Skin epidermis (tissue), 12 donors: ENCODE data around the gene CETP.
"Not testable (repeated sequence)": the region's sequence is repeated elsewhere in the genome, so short reads cannot be mapped to it uniquely, and the experiment has no call there.

Experiments used
- H3K27ac ChIP-seq, 21 experiments: fragments of 200-600 bp; sonication (generic) in 11 of 21; one replicate each; pipeline ENCODE4 v1.5.0; 2020; ENCODE audit warnings: mild to moderate bottlenecking in 3 of 21, inconsistent platforms in 2 of 21, moderate library complexity in 2 of 21
- H3K4me3 ChIP-seq, 7 experiments: fragments of 200-600 bp; sonication (generic) in 2 of 7; one replicate each; pipeline ENCODE4 v1.5.0; 2020; ENCODE audit warnings: inconsistent platforms in 2 of 7, mild to moderate bottlenecking in 2 of 7, moderate library complexity in 1 of 7

The CETP gene

DNA sequence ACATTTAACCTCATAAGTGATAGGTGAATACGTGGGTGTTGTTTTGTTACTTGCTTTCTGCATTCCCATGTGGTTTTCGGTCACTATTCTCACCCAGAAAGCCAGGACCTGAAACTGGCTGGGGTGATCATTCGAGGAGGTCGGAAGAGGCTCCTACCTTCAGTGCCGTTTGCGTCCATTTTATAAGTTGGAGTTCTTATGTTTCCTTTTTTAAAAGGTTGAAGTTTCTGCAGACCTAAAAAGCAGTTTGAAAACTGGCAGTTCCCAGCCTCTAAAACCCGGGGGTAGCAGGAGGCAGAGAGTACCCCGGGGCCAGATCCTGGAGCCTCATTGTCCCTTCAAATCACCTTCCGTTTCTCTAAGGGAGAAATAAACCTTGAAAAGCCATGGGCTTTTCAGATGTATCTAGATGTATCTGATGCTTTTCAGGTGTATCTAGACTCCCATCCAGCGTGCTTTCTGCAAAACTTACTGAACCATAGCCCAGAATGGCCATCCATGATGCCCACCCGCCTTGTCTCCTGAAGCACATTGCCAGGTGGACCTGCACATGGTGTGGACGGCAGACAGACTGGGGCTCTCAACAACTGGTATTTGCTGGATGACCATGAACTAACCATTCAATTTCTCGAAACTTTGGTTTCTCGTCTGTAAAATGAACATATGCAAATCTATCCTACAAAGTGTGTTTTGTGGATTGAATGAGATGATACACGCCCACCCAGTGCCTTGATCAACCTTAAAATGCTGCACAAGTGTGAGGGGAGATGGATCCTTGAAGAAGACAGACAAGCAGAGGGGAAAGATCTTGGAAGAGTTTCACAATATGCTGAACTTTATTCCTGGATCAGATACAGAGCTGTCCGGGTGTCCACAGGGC, 28.9 kb downstream of the CETP start:
- Histone ChIP-seq H3K27ac (peak overlapping the region; percentile 80 to 99 (median 93)), H3K4me3 (peak overlapping the region; percentile 59 to 75 (median 69))

DNA sequence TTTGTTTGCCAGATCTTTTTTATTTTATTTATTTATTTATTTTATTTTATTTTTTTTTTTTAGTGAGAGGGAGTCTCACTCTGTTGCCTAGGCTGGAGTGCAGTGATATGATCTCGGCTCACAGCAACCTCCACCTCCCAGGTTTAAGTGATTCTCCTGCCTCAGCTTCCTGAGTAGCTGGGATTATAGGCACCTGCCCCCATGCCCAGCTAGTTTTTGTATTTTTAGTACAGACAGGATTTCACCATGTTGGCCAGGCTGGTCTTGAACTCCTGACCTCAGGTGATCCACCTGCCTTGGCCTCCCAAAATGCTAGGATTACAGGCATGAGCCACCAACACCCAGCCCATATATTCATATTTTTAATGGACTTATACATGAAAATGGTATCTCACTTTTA, 30.7 kb downstream of the CETP start:
- peak overlapping the region in 4 of 7 experiments; percentile 4 to 72 (median 47) for H3K4me3 ChIP-seq
- peak overlapping the region in 8 of 21 experiments; percentile 56 to 98 (median 92) for H3K27ac ChIP-seq

DNA sequence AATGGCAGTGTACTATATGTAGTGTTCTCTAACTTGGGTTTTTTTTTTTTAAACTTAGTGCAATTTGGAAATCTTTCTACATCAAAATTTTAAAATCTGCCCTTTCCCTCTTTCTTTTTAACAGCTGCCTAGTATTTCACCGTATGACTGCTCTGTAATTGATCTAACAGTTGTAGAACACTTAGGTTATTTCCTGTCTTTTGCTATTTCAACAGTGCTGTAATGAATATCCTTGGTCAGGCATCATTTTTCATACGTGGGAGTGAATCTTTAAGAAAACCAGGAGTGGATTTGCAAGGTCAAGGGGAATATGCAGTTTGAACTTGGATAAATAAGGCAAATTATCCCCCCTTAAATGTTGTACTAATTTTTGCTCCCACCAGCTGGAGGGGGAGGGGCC, 31.5 kb downstream of the CETP start:
- Histone ChIP-seq H3K4me3 (no peak overlapping the region), H3K27ac (peak overlapping the region in 2 of 21 experiments; percentile 16 to 96)

DNA sequence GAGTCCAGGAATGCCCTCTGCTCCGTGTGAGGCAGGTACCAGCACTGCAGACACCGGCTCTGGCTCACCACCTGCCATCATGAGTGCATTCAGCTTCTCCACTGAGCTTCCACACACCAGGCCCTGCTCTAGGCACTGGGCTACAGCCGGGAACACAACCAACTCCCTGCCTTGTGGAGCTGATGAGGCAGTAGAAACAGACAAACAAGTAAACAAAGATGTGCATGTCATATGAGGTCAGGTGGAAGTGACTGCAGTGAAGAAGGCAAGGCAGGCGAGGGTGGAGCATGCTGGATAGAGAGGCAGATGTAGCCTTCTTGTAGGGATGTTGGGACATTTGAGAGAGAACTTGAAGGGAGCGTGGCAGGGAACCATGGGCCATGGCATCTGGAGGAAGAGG, 32.6 kb downstream of the CETP start:
- H3K27ac ChIP-seq: peak overlapping the region in 11 of 21 experiments; percentile 8 to 96 (median 46)
- no peak overlapping the region for H3K4me3 ChIP-seq

DNA sequence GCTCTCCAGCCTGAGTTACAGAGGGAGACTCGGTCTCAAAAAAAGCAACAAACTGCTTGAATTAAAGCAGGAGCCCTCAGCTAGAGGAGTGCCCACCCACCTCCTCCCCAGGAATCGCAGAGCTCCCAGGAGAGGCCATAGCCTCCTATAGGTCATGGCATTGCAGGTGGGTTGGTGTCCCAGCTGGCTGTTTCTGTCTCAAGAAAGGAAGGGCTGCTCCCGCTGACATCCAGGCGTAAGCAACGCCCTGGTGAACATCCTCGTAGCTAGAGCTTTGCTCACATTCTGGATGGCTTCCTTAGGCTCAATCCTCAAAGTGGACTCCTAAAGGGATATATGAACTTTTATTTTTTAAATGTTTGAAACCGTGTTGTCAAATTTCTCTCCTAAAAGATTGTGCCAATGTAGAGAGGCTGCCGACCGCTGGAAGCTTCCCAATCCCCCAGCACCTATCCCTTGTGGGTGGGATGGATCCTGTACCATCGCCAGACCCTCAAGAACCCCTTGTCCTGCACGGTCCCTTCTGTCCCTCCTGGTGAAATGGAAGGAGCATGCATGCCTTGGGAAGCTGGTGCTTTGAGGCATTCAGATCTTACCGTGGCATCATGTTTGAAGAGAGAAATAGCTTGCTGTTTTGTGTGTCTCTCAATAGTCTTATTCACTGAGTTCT, 33.5 kb downstream of the CETP start:
- H3K27ac ChIP-seq: peak overlapping the region in 11 of 21 experiments; percentile 3 to 96 (median 46)
- H3K4me3 ChIP-seq: no peak overlapping the region

DNA sequence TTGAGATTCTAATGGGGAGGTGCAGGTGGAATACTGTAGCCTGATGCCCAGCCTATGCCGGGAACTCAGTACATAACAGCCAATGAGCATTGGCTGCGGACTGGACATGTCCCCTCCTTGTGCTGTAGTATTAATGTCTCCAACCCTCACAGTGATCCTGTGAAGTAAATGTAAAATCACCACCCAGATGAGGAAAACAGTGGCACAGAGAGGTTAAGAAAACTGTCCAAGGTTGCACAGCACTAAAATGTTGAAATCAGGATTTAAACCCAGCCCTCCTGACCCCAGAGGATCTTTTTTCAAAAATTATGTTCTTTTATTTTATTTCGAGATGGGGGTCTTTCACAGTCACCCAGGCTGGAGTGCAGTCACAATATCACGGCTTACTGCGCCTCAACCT, 35.5 kb downstream of the CETP start:
- Histone ChIP-seq H3K27ac (peak overlapping the region in 5 of 21 experiments; percentile 14 to 96 (median 38)), H3K4me3 (no peak overlapping the region)

DNA sequence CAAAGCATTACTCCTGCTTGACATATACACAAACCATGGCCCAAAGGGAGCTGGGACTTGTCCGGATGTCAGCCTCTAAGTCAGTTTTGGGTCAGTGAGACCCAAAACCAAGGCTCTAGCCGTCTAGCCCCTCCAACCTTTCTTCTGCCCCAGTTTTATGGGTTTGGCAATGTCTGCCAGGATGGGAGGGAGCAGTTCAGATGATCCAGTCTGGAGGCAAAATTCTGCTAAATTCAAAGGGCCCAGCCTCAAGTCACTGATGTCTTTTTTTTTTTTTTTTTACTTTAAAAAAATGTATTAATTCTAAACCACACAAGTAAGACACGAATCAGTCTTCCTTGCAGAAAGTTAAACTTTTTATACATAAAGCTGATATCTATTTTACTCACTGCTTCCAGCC, 36.2 kb downstream of the CETP start:
- Histone ChIP-seq H3K27ac (peak overlapping the region in 12 of 21 experiments; percentile 6 to 96 (median 73)), H3K4me3 (no peak overlapping the region)

DNA sequence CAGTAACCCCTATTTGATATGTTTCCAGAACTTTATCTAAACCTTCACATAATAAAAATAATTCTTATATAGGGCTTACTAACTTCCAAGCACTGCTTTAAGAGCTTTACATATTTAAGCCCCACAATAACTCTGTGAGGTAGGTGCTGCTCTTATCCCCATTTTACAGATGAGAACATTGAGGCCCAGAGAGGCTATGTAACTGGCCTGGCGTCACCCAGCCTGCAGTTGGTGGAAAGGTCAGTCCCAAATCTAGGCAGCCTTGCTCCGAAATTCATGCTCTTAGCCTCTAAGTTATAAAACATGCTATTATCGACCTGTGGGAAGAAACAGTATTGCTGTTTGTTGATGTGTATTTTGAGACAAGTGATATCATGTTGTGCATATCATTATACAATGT, 36.6 kb downstream of the CETP start:
- H3K27ac ChIP-seq: peak overlapping the region in 16 of 21 experiments; percentile 3 to 96 (median 74)

DNA sequence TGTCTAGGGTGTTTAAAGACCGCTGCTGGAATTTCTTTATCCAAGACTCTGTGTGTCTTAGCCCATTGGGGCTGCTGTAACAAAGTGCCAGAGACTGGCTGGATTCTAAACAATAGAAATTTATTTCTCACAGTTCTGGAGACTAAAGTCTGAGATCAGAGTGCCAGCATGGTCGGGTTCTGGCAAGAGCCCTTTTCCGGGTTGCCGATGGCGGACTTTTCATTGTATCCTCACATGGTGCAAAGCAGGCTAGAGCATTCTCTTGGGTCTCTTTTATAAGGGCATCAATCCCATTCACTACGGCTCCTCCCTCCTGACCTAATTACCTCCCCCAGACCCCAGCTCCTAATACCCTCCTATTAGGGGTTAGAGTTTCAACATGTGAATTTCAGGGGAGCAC, 37.1 kb downstream of the CETP start:
- peak overlapping the region in 20 of 21 experiments; percentile 12 to 96 (median 74) for H3K27ac ChIP-seq
- H3K4me3 ChIP-seq: no peak overlapping the region

More for the DNA sequence above, 36.6 kb downstream of the CETP start:
- H3K4me3 ChIP-seq: no peak overlapping the region

DNA sequence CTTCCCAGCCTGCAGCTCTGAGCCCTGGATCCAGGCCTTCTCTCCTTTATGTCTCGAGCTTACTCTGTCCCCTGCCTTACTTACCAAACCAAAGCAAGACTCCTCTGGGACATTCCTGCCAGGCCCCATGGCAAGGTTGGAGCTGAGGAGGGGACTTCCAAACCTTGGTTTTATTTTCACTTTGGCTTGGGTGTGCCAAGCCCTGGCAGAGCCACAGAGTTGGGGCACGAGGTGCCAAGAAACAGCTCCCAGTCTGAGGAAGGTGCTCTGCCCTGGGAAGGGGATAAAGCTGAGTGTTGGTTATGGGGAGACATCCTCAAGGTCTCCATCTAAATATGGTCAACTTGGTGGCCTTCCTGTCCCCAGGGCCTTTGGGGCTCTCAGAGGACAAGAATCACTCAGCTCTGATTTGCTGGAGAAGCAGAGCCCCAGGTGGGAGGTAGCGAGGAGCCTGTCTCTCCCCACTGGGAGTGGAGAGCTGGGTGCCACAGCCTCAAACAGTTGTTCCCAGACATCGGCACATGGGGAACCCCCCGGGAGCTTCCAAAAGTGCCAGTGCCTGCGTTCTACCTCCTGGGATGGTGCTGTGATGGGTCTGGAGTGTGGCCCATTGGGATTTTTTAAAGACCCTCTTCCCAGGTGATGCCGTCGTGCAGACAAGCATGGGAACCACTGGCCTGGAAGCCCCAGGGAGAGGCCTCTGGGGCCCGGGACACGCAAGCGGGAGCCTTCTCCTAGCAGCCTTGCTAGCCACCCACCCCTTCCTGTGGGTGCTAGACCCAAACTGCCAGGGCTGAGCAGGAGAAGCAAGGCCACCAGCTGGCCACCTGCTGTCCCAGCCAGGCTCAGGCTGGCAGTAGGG, 37.9 kb downstream of the CETP start:
- Histone ChIP-seq H3K27ac (peak overlapping the region in 20 of 21 experiments; percentile 27 to 96 (median 74)), H3K4me3 (no peak overlapping the region)

DNA sequence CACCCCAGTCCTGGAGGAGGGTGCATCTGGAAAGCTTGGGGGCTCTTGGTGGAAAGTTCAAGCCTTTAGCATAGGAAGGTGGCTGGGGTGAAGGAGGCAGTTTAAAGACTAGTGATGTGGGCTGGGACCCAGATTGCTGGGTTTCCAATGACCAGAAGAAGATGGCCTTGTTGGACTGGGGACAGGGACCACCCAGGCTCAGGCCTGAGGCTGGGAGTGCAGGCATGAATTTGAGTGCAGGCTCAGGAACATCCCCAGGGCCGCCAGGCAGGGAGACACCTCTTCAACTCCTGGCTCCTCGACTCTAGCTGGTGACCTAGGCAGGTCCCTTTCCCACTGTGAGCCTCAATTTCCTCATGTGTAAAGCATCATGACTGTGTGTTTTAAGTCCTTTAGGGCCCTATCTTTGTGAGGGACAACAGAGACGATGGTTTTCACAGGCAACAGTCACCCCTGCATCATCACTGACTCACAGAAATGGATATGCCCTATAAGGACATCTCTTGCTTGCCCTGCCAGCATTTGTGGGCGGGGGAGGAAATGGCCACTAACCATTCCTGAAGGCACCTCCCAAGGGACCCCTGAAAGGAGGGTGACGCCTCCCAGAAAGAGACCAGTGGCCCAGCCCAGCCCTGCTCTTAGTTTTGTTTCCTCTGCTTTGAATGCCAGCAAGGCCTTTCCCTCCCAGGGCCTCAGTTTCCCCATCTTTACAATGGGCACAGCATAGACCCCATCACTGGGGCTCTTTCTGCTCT, 38.7 kb downstream of the CETP start:
- H3K27ac ChIP-seq: peak overlapping the region in 20 of 21 experiments; percentile 27 to 96 (median 74)

DNA sequence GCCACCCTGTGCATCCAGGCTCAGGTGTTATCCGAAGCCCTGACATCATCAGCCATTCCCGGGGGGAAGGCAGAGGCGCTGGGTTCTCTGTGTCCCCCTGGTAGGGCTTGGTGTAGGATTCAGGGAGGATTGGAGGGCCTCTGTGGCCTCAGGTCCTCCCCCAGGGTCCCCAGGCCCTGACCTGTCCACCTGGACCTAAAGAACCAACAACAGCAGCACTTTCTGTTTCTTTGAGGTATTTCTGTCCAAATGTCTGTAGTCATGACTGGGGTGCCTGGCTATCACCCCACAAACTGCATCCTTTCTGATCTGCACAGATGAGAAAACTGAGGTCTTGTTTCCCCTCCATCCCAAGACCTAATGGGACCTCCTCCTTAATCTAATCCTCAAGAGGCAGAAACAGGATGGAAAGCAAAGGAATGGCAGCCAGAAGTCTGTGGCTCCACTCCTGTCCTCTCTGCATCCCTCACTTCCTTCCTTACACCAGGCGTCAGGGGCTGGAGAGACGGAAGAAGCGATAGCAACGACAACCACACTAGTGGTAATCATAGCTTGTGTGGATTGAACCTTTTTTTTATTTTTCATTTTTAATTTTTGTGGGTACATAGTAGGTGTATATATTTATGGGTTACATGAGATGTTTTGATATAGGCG, 39.4 kb downstream of the CETP start:
- peak overlapping the region in 19 of 21 experiments; percentile 3 to 96 (median 70) for H3K27ac ChIP-seq
- H3K4me3 ChIP-seq: no peak overlapping the region

More for the DNA sequence above, 38.7 kb downstream of the CETP start:
- H3K4me3 ChIP-seq: no peak overlapping the region

DNA sequence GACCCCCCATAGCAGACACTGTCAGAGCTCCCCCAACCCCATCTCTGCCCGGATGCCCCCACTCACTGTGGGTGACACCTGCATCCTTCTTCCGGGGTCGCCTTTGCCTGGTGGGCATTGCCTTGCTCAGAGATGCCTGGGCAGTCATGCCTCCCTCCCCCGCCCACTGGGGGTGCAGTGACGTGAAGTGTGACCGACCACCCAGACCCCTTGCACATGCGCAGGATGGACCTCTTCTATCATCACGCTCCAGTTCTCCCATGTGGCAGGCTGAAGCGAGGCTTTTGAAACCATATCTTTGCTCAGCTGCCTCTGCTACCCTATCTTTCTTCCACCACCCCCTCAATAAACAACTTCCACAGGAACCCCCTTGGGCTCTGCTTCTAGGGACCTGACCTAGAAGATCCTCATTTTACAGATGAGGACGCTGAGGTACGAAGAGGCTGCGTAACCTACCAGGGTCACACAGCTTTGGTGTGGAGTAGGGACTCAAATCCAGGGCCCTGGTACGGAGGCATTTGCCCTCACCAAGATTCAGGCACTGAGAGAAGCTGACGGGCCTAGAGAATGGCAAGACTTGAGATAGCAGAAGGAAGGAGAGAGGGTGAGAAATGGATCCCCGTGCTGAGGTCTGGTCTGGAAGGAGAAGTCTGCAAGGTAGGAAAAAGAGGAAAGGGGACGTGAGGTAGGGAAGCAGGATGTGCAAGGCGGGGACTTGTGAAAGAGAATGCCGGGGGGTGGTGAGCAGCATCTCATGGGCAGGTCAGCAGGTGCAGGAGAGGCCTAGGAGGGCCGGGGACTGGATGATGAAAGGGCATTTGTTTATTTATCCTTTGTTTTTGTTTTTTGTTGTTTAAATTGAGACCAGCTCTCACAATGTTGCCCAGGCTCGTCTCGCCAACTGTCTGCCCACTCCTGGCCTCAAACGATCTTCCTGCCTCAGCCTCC, 42.0 kb downstream of the CETP start:
- Histone ChIP-seq H3K4me3 (no peak overlapping the region), H3K27ac (peak overlapping the region in 7 of 21 experiments; percentile 30 to 78 (median 50))

DNA sequence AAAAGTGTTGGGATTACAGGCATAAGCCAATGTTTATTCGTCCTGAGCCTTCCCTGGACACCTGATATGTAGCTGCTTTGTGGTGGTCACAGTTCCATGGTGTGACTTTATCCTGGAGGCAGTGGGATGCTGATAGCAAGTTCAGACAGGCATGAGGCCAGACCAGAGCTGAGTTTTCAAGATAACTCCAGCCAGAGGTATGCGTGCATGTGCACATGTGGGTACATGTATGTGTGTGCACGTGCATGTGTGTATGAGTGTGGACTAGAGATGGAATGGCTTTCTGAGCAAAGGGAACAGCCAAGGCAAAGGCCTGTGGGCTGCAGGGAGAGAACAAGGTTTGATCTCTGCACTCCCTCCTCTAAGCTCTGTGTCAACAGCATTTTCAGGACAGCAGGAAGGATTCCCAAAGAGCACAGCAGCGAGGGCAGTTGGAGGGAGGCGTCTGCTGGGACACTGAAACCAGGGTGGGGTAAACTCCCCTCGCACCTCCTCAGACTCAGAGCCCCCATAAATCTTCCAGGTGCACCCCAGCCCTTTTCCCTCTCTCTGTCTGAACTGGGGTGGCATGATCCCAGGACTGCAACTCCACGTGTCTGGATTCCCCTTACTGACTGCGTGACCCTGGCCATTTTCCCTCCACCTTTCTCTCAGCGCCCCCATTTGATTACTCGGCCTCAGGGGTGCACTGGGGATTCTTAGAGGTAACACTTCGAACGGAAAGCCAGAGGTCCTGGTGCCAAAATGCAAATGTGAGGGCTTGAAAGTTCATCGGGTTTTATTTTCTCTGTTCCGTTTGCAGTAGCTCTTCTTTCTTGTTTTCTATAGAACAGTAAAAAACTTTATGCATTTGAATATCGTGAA, 42.9 kb downstream of the CETP start:
- Histone ChIP-seq H3K4me3 (no peak overlapping the region), H3K27ac (peak overlapping the region in 7 of 21 experiments; percentile 30 to 78 (median 52))

DNA sequence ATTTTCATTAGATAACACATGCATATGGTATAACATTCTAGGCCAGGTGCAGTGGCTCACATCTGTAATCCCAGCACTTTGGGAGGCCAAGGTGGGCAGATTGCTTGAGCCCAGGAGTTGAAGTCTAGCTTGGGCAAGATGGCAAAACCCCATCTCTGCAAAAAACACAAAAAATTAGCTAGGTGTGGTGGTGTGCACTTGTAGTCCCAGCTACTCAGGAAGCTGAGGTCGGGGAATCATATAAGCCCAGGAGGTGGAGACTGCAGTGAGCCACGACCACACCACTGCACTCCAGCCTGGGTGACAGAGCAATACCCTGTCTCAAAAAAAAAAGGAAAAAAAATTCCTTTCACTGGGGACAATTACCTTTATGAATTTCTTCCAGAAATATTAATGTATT, 43.8 kb downstream of the CETP start:
- H3K4me3 ChIP-seq: not testable (repeated sequence)
- peak overlapping the region in 2 of 21 experiments; percentile 52 to 78 for H3K27ac ChIP-seq

DNA sequence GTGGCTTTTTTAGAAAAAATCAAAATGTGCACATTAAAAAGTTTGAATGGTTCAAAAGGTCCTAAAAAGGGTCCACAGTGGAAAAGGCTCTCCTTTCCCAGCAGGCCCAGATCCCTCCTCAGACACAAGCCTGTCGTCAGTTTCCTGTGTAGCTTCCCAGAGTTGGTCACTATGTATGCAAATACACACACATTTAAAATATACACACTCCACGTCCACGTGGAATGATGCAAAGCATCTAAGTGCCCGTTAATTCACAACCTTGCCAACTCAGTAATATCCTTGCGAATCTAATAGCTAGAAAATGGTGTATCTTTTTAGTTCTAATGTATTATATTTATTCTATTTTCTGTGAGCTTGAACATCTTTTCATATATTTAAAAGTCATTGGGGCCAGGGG, 45.3 kb downstream of the CETP start:
- no peak overlapping the region for H3K4me3 ChIP-seq
- peak overlapping the region in 1 of 21 experiments; percentile 78 for H3K27ac ChIP-seq
